BLaER1 (cell line): Measurements from ENCODE around the gene SLC2A10.

Experiments used
- H3K27ac ChIP-seq: shearing (Covaris generic); formaldehyde crosslinking; 2 replicates; pipeline ENCODE4 v1.8.1; 2022
- H3K27me3 ChIP-seq: shearing (Covaris generic); formaldehyde crosslinking; 2 replicates; pipeline ENCODE4 v1.8.1; 2022
- H3K36me3 ChIP-seq: shearing (Covaris generic); formaldehyde crosslinking; 2 replicates; pipeline ENCODE4 v1.8.1; 2022
- H3K4me1 ChIP-seq: shearing (Covaris generic); formaldehyde crosslinking; 2 replicates; pipeline ENCODE4 v1.8.1; 2022
- H3K4me2 ChIP-seq: shearing (Covaris generic); formaldehyde crosslinking; 2 replicates; pipeline ENCODE4 v1.8.1; 2022
- H3K4me3 ChIP-seq: shearing (Covaris generic); formaldehyde crosslinking; 2 replicates; pipeline ENCODE4 v1.8.1; 2022
- H3K9ac ChIP-seq: shearing (Covaris generic); formaldehyde crosslinking; 2 replicates; pipeline ENCODE4 v1.8.1; 2022
- H3K9me3 ChIP-seq: shearing (Covaris generic); formaldehyde crosslinking; 2 replicates; pipeline ENCODE4 v1.8.1; 2022
- H4K20me1 ChIP-seq: shearing (Covaris generic); formaldehyde crosslinking; 2 replicates; pipeline ENCODE4 v1.8.1; 2022
- Cebpa-rat ChIP-seq: shearing (Covaris generic); IDR thresholded peaks from 2 replicates; pipeline ENCODE4 v1.8.1; 2022

The SLC2A10 gene

DNA sequence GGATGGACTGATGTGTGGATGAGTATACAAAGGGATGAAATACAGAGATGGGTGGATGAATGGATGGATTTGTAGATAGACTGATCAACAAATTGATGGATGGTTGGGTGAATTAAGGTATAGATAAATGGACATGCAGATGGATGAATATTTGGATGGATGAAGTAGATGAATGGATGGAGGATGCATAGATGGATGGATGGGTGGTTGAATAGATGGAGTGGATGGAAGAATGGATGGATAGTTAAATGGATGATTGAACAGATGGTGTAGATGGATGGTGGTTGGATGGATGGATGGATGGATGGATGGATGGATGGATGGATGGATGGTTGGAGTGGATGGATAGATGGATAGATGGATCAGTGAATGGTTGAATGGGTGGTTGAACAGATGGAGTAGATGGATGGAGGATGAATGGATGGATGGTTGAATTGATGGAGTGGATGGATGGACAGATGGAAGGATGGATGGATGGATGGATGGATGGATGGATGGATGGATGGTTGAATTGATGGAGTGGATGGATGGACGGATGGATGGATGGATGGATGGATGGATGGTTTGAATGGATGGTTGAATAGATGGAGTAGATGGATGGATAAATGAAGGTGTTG lies 15.0 kb downstream of the SLC2A10 start:
- no peak overlapping the region for H3K4me2 ChIP-seq
- H4K20me1 ChIP-seq: no peaks in the 10 kb centered on the region
- TF ChIP-seq Cebpa-rat: no peak
- no peaks in the 10 kb centered on the region for H3K36me3 ChIP-seq
- H3K4me1 ChIP-seq: no peaks in the 10 kb centered on the region
- H3K9ac ChIP-seq: no peak overlapping the region
- H3K27ac ChIP-seq: no peak overlapping the region
- H3K27me3 ChIP-seq: no peaks in the 10 kb centered on the region
- peaks cover 25% of the 10 kb centered on the region for H3K9me3 ChIP-seq
- no peak overlapping the region for H3K4me3 ChIP-seq

DNA sequence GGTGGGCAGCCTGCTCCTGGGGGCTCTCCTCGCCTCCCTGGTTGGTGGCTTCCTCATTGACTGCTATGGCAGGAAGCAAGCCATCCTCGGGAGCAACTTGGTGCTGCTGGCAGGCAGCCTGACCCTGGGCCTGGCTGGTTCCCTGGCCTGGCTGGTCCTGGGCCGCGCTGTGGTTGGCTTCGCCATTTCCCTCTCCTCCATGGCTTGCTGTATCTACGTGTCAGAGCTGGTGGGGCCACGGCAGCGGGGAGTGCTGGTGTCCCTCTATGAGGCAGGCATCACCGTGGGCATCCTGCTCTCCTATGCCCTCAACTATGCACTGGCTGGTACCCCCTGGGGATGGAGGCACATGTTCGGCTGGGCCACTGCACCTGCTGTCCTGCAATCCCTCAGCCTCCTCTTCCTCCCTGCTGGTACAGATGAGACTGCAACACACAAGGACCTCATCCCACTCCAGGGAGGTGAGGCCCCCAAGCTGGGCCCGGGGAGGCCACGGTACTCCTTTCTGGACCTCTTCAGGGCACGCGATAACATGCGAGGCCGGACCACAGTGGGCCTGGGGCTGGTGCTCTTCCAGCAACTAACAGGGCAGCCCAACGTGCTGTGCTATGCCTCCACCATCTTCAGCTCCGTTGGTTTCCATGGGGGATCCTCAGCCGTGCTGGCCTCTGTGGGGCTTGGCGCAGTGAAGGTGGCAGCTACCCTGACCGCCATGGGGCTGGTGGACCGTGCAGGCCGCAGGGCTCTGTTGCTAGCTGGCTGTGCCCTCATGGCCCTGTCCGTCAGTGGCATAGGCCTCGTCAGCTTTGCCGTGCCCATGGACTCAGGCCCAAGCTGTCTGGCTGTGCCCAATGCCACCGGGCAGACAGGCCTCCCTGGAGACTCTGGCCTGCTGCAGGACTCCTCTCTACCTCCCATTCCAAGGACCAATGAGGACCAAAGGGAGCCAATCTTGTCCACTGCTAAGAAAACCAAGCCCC lies 16.0 kb downstream of the SLC2A10 start:
- Histone ChIP-seq H3K9me3 (peaks cover 21% of the 10 kb centered on the region), H4K20me1 (no peaks in the 10 kb centered on the region)

GRCh38 chr20:46731770-46732169 lies 22.3 kb downstream of the SLC2A10 start:
- H3K9ac ChIP-seq: no peak overlapping the region
- peak overlapping the region; percentile 6 for H3K4me2 ChIP-seq
- no peak overlapping the region for H3K4me3 ChIP-seq
- H3K4me1 ChIP-seq: peaks cover 7% of the 10 kb centered on the region
- H4K20me1 ChIP-seq: no peaks in the 10 kb centered on the region
- H3K36me3 ChIP-seq: no peaks in the 10 kb centered on the region
- no peaks in the 10 kb centered on the region for H3K9me3 ChIP-seq
- TF ChIP-seq Cebpa-rat: no peak
- no peaks in the 10 kb centered on the region for H3K27me3 ChIP-seq
- no peak overlapping the region for H3K27ac ChIP-seq

More for the DNA sequence above, 16.0 kb downstream of the SLC2A10 start:
- no peak overlapping the region for H3K27ac ChIP-seq
- H3K4me2 ChIP-seq: no peak overlapping the region
- no peak for TF ChIP-seq Cebpa-rat
- no peaks in the 10 kb centered on the region for H3K36me3 ChIP-seq
- no peaks in the 10 kb centered on the region for H3K4me1 ChIP-seq
- H3K27me3 ChIP-seq: no peaks in the 10 kb centered on the region
- no peak overlapping the region for H3K4me3 ChIP-seq
- no peak overlapping the region for H3K9ac ChIP-seq

GRCh38 chr20:46735436-46735835 lies 26.0 kb downstream of the SLC2A10 start:
- Histone ChIP-seq H3K36me3 (no peaks in the 10 kb centered on the region), H4K20me1 (no peaks in the 10 kb centered on the region), H3K4me2 (no peak overlapping the region), H3K4me1 (peaks cover 7% of the 10 kb centered on the region), H3K4me3 (no peak overlapping the region), H3K27me3 (no peaks in the 10 kb centered on the region), H3K9ac (no peak overlapping the region), H3K27ac (no peak overlapping the region), H3K9me3 (peaks cover 4% of the 10 kb centered on the region; the same call in 1 of the 2 replicates)
- TF ChIP-seq Cebpa-rat: no peak

DNA sequence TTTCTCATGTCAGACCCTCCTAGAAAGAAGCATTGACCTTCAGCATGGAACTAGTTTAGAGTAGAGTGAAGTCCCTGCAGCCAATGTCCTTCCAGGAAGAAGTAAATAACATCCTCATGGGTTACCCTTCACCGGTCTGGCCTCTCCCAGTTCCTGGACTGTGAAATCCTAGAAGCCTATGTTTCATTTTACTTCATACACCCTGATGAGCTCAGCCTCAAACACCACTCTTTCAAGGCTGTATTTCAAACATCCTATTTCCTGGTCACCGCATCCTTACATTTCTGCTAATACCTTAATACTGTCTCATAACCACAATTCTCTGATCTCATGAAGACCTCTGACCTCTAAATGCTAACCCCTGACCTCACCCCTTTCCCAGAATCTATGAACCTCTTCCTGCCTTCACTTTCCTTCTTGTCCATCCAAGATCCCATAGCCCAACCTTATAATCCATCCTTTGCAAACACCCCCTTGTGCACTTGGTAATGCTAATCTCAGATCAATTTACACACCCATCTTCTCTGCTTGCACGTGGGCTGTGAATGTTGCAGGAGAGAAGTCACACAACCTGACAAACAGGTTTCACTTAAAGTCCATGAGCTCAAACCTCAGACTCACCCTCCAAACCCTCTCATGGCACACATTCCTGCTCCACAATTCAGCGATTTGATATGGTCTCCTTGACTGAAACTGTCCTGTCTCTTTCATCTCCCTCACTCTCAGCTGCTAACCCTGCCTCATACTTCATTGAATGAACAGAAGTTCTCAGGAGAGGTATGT lies 30.2 kb downstream of the SLC2A10 start:
- no peaks in the 10 kb centered on the region for H3K36me3 ChIP-seq
- no peak overlapping the region for H3K4me2 ChIP-seq
- no peak for TF ChIP-seq Cebpa-rat
- no peaks in the 10 kb centered on the region for H3K4me1 ChIP-seq
- H3K9me3 ChIP-seq: peaks cover 4% of the 10 kb centered on the region; the same call in 1 of the 2 replicates
- no peak overlapping the region for H3K27ac ChIP-seq
- H3K4me3 ChIP-seq: no peak overlapping the region
- no peaks in the 10 kb centered on the region for H4K20me1 ChIP-seq
- no peak overlapping the region for H3K9ac ChIP-seq
- no peaks in the 10 kb centered on the region for H3K27me3 ChIP-seq

GRCh38 chr20:46740214-46740609 lies 30.8 kb downstream of the SLC2A10 start:
- no peaks in the 10 kb centered on the region for H4K20me1 ChIP-seq
- no peak overlapping the region for H3K9ac ChIP-seq
- no peaks in the 10 kb centered on the region for H3K36me3 ChIP-seq
- H3K4me2 ChIP-seq: no peak overlapping the region
- no peaks in the 10 kb centered on the region for H3K4me1 ChIP-seq
- no peak overlapping the region for H3K4me3 ChIP-seq
- peaks cover 4% of the 10 kb centered on the region; the same call in 1 of the 2 replicates for H3K9me3 ChIP-seq
- no peak overlapping the region for H3K27ac ChIP-seq
- no peaks in the 10 kb centered on the region for H3K27me3 ChIP-seq
- TF ChIP-seq Cebpa-rat: no peak

DNA sequence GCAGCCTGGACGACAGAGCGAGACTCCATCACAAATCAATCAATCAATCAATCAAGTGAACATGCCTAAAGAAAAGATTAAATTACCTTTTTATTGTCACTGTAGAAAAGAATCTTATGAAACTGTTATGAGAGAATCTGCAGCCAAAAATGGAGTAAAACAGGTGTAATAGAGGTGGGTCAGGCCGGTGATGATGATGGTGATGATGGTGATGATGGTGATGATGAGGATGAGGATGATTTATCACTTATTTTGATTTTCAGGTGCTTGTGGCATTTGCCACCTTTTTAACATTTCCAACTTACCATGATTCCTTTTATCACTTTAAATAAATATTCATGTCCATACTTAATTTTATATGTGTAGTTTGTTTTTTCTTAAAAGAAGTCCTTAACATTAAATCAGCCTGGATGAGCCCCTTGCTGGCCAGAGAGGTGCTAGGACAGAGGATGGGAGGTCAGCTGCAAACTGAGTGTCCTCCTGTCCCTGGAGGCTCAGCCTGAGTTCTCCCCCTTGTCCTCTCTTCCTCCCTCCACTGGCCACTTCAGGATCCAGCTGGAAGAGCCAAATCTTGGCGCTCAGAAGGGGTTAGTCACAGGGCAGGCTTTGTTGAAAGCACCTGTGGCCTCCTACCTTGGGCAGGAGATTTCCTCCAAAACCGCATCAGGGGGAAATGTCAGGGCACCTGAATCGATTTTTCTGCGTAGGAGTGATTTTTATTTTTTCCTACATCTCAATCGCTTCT lies 32.6 kb downstream of the SLC2A10 start:
- Histone ChIP-seq H3K27me3 (no peaks in the 10 kb centered on the region), H3K27ac (no peak overlapping the region), H3K9ac (no peak overlapping the region), H3K36me3 (no peaks in the 10 kb centered on the region), H3K4me2 (no peak overlapping the region), H3K9me3 (peaks cover 4% of the 10 kb centered on the region; the same call in 1 of the 2 replicates), H3K4me1 (no peaks in the 10 kb centered on the region), H3K4me3 (no peak overlapping the region), H4K20me1 (no peaks in the 10 kb centered on the region)
- TF ChIP-seq Cebpa-rat: no peak

DNA sequence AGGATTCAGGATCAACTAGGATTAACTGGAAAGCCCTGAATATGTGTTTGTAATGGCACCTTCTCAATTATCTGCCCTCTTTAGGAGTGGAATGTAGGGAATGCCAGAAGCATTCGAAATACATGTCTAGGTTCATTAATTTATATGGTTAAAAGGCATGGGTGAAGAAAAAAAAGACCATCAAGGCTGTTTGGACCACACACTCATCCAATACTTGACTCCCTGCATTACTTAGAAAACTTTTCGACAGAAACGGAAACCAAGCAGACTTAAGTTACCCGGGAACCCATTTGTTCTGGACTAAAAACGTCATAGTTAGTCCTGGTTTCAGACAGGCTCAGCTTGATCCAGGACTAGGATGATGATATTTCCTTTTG lies 33.2 kb downstream of the SLC2A10 start:
- Histone ChIP-seq H3K4me1 (no peaks in the 10 kb centered on the region), H3K36me3 (no peaks in the 10 kb centered on the region), H3K9me3 (peaks cover 4% of the 10 kb centered on the region; the same call in 1 of the 2 replicates), H3K27me3 (no peaks in the 10 kb centered on the region), H4K20me1 (no peaks in the 10 kb centered on the region), H3K9ac (no peak overlapping the region), H3K27ac (no peak overlapping the region), H3K4me2 (no peak overlapping the region), H3K4me3 (no peak overlapping the region)
- TF ChIP-seq Cebpa-rat: no peak

DNA sequence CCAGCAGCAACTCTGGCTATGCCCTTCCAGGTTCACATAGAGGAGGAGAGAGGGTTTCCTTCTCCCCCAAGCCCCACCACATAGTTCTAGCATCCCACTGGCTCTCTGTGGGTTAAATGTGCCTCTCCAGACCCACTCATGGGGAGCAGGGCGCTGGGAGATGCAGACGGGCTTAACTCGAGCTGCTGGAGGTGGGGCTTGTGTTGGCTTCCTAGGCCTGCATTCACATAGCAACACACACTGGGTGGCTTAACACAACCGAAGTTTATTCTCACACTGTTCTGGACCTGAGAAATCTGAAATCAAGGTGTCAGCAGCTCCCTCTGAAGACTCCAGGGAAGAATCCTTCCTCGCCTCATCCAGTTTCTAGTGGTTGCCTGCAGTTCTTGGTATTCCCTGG lies 33.6 kb downstream of the SLC2A10 start:
- no peak overlapping the region for H3K27ac ChIP-seq
- H4K20me1 ChIP-seq: no peaks in the 10 kb centered on the region

More for the DNA sequence above, 33.6 kb downstream of the SLC2A10 start:
- TF ChIP-seq Cebpa-rat: no peak
- peaks cover 4% of the 10 kb centered on the region; the same call in 1 of the 2 replicates for H3K9me3 ChIP-seq
- no peak overlapping the region for H3K4me2 ChIP-seq
- H3K9ac ChIP-seq: no peak overlapping the region
- H3K27me3 ChIP-seq: no peaks in the 10 kb centered on the region
- no peaks in the 10 kb centered on the region for H3K36me3 ChIP-seq
- H3K4me1 ChIP-seq: no peaks in the 10 kb centered on the region
- no peak overlapping the region for H3K4me3 ChIP-seq
